ENCODE results near the gene DAB2.

The DAB2 gene

DNA sequence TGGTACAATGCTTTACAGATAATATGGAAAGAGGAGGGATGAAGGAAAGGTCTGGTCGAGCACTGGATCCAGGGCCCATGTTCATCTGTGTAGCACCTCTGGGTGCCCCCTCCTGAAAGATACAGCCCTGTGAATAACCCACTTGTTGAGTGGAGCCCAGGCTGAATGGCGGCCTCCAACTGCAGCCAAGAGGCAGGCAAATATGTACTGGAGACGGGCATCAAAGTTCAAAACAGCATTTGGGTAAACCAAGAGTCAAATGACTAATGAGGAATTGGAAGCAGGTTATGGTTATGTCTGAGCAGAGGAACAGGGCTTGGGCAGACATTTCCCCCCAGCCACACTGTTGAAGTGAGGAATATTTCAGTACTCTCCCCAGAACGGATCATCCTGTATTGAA is 61.6 kb downstream of the DAB2 start:
- H3K4me3 ChIP-seq (ENCODE audit: low read depth, low read length) = no peak overlapping the region
- no peak for DNase-seq (ENCODE audit: low read depth, low spot score)
- in situ Hi-C loops (cut with HindIII; ENCODE audit: low sequenced_read_pairs) = no loop called here
- TF ChIP-seq, protein P1, sequence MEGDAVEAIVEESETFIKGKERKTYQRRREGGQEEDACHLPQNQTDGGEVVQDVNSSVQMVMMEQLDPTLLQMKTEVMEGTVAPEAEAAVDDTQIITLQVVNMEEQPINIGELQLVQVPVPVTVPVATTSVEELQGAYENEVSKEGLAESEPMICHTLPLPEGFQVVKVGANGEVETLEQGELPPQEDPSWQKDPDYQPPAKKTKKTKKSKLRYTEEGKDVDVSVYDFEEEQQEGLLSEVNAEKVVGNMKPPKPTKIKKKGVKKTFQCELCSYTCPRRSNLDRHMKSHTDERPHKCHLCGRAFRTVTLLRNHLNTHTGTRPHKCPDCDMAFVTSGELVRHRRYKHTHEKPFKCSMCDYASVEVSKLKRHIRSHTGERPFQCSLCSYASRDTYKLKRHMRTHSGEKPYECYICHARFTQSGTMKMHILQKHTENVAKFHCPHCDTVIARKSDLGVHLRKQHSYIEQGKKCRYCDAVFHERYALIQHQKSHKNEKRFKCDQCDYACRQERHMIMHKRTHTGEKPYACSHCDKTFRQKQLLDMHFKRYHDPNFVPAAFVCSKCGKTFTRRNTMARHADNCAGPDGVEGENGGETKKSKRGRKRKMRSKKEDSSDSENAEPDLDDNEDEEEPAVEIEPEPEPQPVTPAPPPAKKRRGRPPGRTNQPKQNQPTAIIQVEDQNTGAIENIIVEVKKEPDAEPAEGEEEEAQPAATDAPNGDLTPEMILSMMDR (IDR thresholded peaks at IDR 0.05; ENCODE audit: low read depth, low read length) = no peak

DNA sequence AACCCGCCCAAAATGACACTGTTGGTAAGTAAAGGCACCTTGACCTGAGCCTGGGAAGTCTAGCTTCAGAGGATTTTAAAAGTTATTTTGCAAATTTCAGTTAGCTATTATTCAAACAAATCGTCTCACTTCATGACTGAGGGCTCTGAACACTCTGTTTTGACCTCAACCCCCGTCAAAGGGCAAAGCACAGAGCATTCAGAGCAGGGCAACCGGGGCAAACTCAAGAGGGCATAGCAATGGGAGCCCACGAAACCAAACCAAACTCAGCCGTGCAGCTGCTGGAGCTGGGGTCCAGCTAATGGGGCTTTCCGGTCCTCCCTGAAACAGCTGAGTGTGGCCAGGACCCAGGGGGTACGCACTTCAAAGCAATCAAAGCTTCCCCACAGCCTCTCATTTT is 62.1 kb downstream of the DAB2 start:
- TF ChIP-seq, protein P1 (IDR thresholded peaks at IDR 0.05; ENCODE audit: low read depth, low read length) = no peak
- no peak for DNase-seq (ENCODE audit: low read depth, low spot score)
- in situ Hi-C loops (cut with HindIII; ENCODE audit: low sequenced_read_pairs) = no loop called here
- H3K4me3 ChIP-seq (ENCODE audit: low read depth, low read length) = no peak overlapping the region

DNA sequence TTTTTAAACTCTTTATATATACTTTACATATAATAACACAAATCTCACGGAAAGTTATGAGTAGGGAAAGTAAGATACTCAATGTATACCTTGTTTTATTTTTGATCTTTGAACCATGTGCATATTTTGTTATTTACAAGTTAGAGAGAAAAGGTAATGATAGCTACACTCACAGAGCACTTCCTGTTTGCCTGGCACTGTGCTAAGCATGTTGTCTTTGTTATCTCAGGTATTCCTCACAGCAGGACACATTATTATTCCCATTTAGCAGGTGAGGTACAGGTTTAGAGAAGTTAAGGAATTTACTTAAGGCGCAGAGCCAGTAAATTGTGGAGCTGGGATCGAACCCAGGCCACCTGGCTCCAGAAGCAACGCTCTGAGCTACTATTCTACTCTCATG is 63.5 kb downstream of the DAB2 start:
- in situ Hi-C loops (cut with HindIII; ENCODE audit: low sequenced_read_pairs) = no loop called here
- TF ChIP-seq, protein P1 (IDR thresholded peaks at IDR 0.05; ENCODE audit: low read depth, low read length) = no peak
- no peak overlapping the region for H3K4me3 ChIP-seq (ENCODE audit: low read depth, low read length)
- no peak for DNase-seq (ENCODE audit: low read depth, low spot score)

DNA sequence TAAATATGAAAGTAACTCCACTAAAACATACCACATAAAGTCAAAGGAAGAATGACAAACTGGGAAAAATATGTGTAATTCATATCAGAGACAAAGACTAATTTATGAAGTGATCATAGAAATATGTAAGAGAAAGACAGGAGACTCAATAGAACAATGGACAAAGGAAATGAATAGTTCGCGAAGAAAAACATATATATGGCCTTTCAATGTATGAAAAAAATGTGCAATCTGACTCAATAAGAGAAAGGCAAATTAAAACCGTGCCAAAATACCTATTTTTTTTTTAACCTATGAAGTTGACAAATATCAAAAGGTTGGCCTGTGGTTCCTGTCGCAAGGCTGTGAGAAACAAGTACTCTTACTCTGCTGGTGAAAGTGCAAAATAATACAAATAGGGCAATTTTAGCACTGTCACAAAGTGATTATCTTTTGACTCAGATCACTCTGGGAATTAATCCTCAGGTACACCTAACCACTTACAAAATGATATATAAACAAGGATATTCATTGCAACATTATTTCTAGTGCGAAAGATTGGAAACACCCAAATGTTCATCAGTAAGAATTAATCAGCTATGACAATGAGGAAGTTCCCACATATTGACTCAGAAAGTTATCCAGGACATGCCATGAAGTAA is 64.2 kb downstream of the DAB2 start:
- in situ Hi-C loops (cut with HindIII; ENCODE audit: low sequenced_read_pairs) = no loop called here
- no peak overlapping the region for H3K4me3 ChIP-seq (ENCODE audit: low read depth, low read length)
- TF ChIP-seq, protein P1 (IDR thresholded peaks at IDR 0.05; ENCODE audit: low read depth, low read length) = no peak
- DNase-seq (ENCODE audit: low read depth, low spot score) = no peak

DNA sequence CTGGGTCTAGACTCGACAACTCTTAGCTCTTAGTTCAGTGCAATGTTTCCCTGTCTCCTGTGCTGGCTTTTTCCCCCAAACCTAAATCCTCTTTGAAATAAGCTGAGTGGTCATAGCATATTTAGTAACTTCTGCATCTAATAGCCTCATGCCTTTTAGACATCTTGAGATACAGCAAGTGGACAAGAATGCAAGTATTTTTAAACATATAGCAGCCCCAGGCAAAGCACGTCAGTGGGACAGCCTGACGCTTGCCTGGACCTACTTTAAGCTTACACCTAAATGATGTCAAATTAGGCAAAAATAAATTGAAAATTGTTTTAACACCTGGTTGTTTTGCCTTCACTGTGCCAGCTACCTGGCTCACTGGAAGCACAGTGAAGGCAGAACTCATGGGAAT is 68.5 kb downstream of the DAB2 start:
- TF ChIP-seq, protein P1 (IDR thresholded peaks at IDR 0.05; ENCODE audit: low read depth, low read length) = no peak
- DNase-seq (ENCODE audit: low read depth, low spot score) = no peak
- in situ Hi-C loops (cut with HindIII; ENCODE audit: low sequenced_read_pairs) = no loop called here

DNA sequence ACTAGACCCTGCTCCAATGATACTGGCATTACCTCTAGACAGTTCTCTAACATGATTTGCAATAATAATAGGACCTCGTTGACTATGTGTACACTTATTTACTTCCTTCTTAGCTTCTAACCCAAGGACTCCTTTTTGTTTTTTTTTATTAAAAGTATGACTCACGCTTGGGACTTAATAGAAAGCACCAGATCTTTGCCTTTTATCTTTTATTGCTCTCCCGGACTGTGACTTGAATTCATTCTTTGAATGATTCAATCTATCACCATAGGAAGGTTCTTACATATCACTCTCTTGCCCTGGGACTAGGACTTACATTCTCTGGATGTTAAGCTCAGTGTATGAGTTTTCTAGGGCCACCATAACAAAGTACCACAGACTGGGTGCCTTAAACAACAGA is 69.5 kb downstream of the DAB2 start:
- TF ChIP-seq, protein P1 (IDR thresholded peaks at IDR 0.05; ENCODE audit: low read depth, low read length) = no peak
- in situ Hi-C loops (cut with HindIII; ENCODE audit: low sequenced_read_pairs) = no loop called here
- H3K4me3 ChIP-seq (ENCODE audit: low read depth, low read length) = no peak overlapping the region
- no peak for DNase-seq (ENCODE audit: low read depth, low spot score)

More for the DNA sequence above, 68.5 kb downstream of the DAB2 start:
- no peak overlapping the region for H3K4me3 ChIP-seq (ENCODE audit: low read depth, low read length)
